GM06990 (cell line): Measurements from ENCODE around the gene MN1.
"Not testable (repeated sequence)": the region's sequence is repeated elsewhere in the genome, so short reads cannot be mapped to it uniquely, and the experiment has no call there.

Experiments
- DNase-seq: peaks from one replicate; pipeline ENCODE4 v3.0.0-alpha.2; 2011; ENCODE audit not compliant: insufficient read length; ENCODE audit errors: extremely low read depth
- H3K27me3 ChIP-seq: replicated peaks from 2 replicates; pipeline ENCODE4 v1.6.0; 2011; ENCODE audit warnings: low read length; ENCODE audit not compliant: control insufficient read depth, insufficient read depth
- H3K36me3 ChIP-seq: 2 replicates; pipeline ENCODE4 v1.5.1; 2011; ENCODE audit warnings: low read length; ENCODE audit not compliant: control insufficient read depth, insufficient read depth
- H3K4me3 ChIP-seq: replicated peaks from 2 replicates; pipeline ENCODE4 v1.5.1; 2011; ENCODE audit warnings: low read depth, mild to moderate bottlenecking, control low read depth, low read length
- TF ChIP-seq, protein P1 (sequence below): IDR thresholded peaks from 2 replicates; pipeline ENCODE4 v1.5.1; 2011; ENCODE audit warnings: low read length, control low read depth, mild to moderate bottlenecking, inconsistent platforms; ENCODE audit not compliant: insufficient read depth, poor library complexity, severe bottlenecking

Gene MN1

DNA sequence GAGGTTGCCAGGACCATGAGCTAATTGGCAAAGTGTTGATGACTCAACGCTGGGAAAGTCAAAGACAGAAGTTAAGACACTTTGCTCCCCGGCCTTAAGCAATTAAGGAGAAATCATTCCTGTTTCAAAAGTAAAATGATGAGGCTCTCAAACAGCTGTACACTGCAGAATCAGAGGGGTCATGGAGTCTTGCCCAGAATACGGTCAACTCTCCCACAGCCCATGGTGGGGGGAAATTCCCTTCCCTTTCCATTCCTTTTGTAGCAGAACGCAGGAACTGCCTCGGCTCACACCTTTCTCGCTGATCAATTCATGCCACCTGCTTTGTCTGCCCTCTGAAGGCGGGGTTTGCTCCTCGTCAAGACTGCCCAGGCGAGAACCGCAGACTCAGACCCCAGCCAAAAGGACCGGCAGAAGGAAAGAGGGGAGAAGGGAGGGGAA is 52.8 kb downstream of the MN1 start:
- DNase-seq, result no peak

DNA sequence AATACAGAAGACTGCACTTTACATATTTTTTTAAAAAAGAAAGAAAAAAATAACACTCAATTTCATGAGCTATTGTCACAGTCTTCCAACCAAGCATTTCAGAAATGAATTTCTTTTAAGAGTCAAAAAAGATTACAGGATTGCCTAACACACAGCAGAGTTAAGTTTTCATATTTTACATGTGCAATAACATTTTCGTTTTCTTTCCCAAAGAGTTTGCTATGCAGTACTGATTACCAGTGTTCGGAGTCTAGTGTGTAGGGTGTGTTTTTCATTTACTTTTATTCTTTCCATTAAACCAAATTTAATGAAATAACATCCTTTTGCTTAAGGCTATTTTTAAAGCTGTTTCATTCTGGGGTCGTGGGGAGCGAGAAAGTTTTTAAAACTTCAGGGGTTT is 53.2 kb downstream of the MN1 start:
- H3K4me3 ChIP-seq, result no peak overlapping the region
- DNase-seq, result no peak
- TF ChIP-seq, protein P1, sequence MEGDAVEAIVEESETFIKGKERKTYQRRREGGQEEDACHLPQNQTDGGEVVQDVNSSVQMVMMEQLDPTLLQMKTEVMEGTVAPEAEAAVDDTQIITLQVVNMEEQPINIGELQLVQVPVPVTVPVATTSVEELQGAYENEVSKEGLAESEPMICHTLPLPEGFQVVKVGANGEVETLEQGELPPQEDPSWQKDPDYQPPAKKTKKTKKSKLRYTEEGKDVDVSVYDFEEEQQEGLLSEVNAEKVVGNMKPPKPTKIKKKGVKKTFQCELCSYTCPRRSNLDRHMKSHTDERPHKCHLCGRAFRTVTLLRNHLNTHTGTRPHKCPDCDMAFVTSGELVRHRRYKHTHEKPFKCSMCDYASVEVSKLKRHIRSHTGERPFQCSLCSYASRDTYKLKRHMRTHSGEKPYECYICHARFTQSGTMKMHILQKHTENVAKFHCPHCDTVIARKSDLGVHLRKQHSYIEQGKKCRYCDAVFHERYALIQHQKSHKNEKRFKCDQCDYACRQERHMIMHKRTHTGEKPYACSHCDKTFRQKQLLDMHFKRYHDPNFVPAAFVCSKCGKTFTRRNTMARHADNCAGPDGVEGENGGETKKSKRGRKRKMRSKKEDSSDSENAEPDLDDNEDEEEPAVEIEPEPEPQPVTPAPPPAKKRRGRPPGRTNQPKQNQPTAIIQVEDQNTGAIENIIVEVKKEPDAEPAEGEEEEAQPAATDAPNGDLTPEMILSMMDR, result no peak
- no peaks in the 10 kb centered on the region for H3K36me3 ChIP-seq
- H3K27me3 ChIP-seq, result no peaks in the 10 kb centered on the region

More for the DNA sequence above, 52.8 kb downstream of the MN1 start:
- TF ChIP-seq, protein P1, result no peak
- Histone ChIP-seq H3K36me3 (no peaks in the 10 kb centered on the region), H3K4me3 (no peak overlapping the region), H3K27me3 (no peaks in the 10 kb centered on the region)

DNA sequence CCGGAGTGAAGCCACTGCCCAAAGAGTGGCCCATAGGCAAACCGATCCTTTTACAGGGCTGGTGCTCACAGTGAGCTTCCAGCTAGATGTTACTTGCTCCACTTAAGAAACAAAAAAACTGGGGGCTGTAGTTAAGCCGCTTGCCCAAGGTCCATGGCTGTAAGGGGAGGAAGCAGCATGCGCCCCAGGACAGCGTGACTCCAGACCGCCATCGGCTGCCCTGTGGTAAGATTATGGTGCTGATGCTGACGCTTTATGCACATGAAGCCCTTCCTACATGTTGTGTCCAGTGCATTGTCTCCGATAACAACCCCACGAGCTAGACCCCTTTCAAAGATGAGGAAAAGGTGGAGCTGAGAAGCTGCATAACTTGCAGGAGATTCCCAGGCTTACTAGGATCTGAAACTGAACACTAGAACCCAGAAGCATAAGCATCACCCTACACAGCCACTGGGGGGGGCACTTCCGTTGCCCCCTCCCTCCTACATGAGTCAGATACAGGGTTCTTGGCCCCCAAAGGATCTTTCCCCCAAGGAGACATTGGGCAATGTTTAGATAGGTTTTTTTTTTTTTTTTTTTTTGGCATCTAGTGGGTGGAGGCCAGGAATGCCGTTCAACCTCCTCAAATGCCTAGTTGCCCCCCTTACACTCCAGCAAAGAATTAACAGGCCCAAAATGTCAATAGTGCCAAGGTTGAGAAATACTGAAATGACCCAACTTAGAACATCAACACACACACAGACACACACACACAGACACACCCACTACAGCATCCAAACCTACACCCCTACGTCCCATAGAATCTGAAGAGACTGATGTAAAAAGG is 53.9 kb downstream of the MN1 start:
- TF ChIP-seq, protein P1, result peak; percentile 18
- no peak for DNase-seq
- H3K4me3 ChIP-seq, result no peak overlapping the region

DNA sequence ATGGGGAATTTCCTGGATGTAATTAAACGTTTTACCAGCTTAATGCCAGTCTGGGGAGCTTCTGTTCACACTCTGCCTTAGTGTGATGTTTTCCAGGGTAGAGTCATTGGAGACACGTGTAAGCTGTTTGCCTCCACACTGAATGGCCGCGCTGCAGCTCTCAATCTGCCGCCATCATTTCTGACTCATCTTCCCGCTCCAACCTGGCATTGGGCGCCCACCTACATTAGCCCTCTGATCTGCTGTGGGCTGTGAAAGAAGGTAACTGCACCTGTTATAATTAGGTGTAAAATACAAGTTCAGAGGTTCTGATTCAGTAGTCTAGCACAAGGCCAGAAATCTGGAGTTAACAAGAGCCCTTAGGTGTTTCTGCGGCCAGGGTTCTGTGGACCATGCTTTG is 54.6 kb downstream of the MN1 start:
- DNase-seq, result no peak
- no peaks in the 10 kb centered on the region for H3K36me3 ChIP-seq
- no peak overlapping the region for H3K4me3 ChIP-seq
- no peaks in the 10 kb centered on the region for H3K27me3 ChIP-seq
- TF ChIP-seq, protein P1, result no peak

More for the DNA sequence above, 53.9 kb downstream of the MN1 start:
- Histone ChIP-seq H3K36me3 (no peaks in the 10 kb centered on the region), H3K27me3 (no peaks in the 10 kb centered on the region)

DNA sequence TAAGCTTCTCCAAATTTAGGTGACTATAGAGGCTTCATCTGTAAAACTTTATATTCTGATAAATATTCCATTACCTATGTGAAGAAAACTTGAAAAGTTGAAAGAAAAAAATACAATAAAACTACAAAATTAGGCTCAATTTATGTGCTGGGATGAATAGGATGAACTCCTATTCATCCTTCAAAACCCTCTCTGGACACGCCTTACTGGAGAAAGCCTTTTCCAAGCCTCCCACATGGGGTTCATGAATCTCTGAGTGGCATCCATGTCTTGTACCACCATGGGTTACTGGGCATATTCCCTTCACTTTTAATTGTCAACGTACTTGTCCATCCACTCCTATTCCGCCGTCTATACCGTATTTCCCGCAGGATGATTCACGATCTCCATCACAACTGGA is 55.7 kb downstream of the MN1 start:
- Histone ChIP-seq H3K36me3 (no peaks in the 10 kb centered on the region), H3K4me3 (no peak overlapping the region), H3K27me3 (no peaks in the 10 kb centered on the region)
- TF ChIP-seq, protein P1, result no peak
- no peak for DNase-seq

DNA sequence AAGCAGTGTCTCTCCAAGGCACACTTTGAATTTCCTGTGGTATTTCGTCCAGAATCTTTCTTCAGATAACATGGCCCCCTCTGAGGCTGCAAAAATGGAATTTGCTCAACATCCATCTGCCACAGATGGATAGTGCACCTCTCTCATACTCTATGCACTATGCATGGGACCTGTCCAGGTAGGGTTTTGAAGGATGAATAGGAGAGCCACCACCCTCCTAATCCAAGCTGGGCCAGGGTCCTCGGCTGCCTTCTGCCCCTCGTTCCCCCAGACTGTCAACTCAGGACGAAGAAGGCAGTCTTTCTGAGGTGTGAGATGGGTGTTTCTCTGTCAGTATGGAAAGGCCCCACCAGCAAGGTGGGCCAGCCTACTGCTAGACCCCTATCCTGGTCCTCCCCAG is 56.4 kb downstream of the MN1 start:
- TF ChIP-seq, protein P1, result no peak
- DNase-seq, result no peak
- no peaks in the 10 kb centered on the region for H3K27me3 ChIP-seq
- H3K4me3 ChIP-seq, result no peak overlapping the region
- no peaks in the 10 kb centered on the region for H3K36me3 ChIP-seq

DNA sequence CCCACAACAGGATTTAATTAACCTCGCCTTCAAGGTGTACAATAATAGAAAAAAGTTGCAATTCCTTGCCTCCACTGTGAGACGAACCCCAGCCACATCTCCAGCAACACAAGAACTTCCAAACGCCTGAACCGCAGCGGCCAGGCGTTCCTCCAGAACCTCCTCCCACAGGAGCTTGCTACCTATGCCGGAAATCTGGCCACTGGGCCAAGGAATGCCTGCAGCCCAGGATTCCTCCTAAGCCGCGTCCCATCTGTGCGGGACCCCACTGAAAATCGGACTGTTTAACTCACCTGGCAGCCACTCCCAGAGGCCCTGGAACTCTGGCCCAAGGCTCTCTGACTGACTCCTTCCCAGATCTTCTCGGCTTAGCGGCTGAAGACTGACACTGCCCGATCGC is 57.5 kb downstream of the MN1 start:
- H3K36me3 ChIP-seq, H3K27me3 ChIP-seq, H3K4me3 ChIP-seq, DNase-seq: not testable (repeated sequence)
